Activated gamma-delta T cell treated with anti-CD3 and anti-CD28 coated beads, Interleukin-2, amount 50 U/mL, for 16 hours (primary cell): ENCODE measurements around the gene SPRED2.

Experiments used
- DNase-seq: peaks from one replicate; pipeline ENCODE4 v3.0.0-alpha.2; 2020; ENCODE audit warnings: low read depth

Gene SPRED2

DNA sequence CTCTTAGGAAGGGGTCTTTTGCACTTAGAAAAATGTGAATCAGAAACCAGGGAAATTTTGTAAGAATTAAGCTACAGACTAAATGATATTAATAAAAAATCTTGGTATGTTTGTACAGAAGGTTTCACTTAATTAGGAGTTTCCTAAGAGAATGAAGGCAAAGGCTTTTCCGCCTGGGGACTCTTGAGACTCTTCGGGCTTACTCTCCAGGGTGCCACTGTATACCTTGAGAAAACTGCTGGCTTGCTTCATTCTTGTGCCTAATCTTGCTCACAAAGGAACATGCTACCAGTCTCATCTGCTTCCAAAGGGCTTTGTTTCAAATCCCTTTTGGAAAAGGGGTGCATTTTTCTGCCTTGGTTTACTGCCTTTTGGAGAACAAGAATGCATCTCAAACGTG, 155.3 kb downstream of the SPRED2 start:
- no peak for DNase-seq

DNA sequence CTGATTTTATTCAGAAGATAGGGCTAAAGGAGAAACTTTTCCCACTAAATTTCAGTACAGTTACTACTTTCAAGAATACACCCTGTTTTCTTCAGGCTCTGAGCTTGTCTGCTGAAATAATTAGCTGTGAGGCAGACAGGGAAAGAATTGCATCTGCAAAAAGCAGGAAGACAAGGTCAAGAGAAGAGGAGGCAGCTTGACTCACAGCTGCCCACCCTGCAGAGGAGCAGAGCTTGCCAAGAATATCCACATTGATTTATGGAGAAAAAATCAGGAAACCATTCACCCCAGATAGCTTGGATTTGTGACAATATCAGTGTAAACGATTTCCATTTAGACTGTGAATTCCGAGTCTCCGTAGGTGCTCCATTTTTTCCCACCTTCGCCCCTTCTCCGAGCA, 155.8 kb downstream of the SPRED2 start:
- no peak for DNase-seq

DNA sequence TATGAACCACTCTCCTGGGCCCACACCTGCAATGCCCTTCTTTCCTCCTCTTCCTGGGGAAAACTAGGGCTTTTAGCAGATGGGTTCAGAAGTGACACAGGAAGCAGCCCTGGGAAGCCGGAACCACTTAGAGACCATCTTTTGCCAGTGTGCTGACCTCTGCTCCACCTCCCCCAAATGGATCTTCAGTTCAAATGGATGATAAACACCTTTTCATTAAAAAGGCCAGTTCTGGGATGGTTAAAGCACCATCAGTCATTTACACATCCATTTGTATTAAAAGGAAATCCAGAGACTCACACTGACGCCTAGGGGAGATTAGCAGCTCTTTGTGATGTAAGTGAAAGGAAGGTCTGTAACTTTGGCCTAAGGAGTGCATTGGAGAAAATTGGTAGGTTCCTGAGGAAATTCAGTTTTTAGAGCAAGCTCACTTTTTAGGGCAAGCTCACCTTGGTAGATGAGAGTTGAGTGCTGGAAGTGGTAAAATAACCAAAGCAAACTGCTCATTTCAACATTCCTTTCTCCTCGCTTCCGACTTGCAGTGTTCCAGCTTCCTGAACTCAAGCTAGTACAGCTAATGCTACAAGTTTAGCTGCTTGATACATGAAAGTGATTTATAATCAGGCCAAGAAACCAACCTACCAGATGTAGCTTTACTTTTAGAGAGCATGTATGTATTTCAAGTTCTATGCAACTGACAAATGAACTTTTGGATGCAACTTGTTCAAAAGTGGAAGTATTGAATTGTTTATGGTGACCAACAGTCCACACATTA, 157.1 kb downstream of the SPRED2 start:
- DNase-seq = no peak

DNA sequence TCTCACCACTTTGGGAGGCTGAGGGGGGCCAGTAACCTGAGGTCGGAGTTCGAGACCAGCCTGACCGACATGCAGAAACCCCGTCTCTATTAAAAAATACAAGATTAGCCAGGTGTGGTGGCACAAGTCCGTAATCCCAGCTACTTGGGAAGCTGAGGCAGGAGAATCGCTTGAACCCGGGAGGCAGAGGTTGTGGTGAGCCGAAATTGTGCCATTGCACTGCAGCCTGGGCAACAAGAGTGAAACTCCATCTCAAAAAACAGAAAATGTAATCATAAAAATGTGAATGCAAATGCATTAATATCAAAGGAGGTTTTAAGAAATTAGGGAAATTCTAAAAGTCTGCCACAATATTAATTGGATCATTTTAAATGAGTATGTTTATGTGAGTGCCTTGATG, 159.1 kb downstream of the SPRED2 start:
- no peak for DNase-seq

DNA sequence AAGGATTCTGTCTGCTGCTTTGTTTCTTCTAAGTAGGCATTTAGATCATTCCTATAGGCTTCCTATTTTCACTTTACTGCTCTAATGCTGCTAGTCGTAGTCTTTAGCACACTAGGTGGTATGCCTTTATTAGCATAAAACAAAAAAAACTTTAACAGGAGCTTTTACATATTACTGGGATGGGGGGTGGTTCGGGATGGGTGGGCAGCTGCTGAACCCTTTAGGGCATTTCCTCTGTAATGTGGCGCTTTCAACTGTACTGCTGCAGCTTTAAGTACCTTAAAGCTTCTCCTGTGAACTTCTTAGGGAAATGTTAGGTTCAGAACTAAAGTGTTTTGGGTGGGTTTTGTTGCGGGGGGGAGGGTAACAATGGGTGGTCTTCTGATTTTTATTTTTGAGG, 163.4 kb downstream of the SPRED2 start:
- DNase-seq = no peak

DNA sequence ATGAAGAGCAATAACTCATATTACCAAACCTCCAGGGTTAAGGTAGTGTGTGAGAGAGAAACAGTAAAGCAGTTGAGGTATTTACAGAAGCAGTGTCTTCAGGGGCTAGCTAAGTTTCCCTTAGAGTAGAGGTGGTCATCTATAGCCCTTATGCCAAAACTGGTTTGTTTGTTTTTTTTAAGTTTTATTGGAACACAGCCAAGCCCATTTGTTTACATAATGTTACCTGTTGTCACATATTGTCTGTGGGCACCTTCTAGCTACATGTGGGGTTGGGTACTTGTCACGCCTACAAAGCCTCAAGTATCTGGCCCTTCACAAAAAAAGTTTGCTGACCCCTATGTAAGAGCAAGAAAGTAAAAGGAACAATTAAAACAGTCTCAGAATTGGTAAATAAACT, 165.4 kb downstream of the SPRED2 start:
- no peak for DNase-seq

DNA sequence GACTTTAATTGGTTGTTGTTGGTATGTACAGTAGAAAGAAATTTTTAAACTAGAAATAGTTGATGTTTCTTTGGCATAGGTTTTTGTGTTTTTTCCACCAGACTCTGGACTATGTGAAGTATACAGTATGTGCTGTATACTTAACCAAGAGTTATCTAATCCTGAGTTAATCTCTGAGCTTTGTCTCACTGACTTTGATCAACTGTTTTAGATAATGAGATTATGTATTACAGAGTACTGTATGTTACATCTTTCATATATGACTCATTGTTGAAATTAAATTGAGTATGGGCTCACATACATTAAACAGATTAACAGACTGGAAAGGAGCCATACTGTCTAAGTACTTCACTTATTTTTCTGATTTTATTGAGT, 166.7 kb downstream of the SPRED2 start:
- DNase-seq = no peak

DNA sequence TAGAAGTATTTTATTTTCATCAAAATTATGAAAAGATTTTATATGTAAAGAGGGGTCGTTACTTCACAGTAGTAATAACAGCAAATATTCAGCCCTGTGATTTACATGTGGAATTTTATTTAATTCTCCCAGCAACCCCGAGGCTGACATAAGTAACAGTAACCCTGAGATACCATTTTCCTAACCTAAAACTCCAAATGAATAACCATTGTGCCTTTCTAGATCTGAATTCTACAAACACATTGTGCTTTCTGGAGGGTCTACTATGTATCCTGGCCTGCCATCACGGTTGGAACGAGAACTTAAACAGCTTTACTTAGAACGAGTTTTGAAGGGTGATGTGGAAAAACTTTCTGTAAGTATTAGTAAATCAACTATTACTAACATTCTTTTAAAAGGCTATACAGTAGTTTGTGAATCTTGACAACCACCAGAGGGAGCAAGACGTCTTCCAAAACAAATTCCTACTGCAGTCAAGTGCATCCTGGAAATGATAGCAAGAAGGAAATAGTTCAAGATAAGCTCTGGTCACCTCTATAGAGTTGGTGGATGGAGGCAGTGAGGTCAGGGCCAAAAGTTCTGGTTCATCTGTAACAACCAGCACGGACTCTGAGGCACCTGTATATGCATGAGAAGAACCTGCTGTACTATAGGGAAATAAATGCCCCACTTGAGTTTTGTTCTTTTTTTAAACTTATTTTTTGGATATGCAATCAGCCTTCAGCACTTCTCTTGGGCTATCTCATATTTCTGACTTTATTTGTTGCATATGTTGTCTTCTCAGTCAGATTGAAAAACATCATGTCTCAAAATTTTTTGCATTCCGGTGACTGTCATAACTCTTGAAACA, 167.4 kb downstream of the SPRED2 start:
- DNase-seq = no peak

DNA sequence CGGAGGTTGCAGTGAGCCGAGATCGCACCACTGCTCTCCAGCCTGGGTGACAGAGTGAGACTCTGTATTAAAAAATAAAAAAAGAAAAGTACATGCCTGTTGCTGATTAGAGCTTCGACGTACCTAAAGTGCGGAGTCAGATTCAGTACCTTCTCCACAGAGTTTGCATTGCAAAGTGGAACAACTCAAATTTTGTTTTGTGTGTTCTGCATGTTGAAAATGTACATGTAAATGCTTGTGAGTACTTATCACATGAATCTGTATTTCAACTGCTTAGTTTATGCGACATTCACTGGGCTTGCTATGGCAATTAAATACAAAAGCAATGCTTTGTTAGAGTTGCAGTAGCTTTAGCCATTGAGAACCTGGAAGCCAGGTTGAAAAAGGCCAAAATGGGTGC, 168.4 kb downstream of the SPRED2 start:
- DNase-seq = no peak

DNA sequence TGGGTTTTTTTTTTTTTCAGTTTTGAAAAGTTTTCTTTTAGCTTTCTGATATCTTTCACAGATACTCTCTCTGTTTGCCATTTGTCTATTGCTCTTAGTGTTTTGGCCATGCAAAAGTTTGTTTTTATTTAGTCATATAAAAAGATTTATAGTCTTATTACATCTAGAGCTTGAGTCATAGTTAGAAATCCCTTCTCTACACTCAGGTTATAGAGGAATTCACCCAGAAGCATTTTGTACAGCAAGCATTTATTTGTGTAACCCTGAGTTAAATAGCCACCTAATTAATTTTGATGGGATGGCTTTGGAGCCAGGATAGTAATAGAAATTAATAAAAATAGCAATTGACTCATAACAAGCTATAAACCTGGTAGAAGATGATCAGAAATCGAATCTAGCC, 169.1 kb downstream of the SPRED2 start:
- no peak for DNase-seq

DNA sequence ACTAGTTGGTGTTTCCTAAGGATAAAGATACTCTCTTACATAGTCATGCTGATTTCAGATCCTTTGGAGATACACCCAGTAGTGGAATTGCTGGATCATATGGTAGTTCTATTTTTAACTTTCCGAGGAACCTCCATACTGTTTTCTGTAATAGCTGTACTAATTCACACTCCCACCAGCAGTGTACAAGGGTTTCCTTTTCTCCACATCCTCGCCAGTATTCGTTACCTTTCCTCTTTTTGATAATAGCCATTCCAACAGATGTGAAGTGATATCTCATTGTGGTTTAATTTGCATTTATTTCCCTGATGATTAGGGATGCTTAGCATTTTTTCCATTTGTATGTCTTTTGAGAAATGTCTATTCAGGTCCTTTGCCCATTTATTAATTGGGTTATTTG, 170.7 kb downstream of the SPRED2 start:
- no peak for DNase-seq
